Right lobe of liver (tissue), 6 donors: ENCODE data around the gene WDFY4. TPM values are rescaled to one million over a fixed set of nuclear protein-coding genes. Genes with fewer than 3 reads are reported as not detected.

Source experiments
- ATAC-seq, 4 donors: fragments of 200-7000 bp; cut with Tn5 transposase; one replicate each; pipeline ENCODE4 v1.9.1; 2020; ENCODE audit warnings: mild to moderate bottlenecking in 4 of 4, moderate library complexity in 4 of 4
- DNase-seq, 3 donors: peaks; one replicate each; pipeline ENCODE4 v3.0.0-alpha.2; 2020
- H3K27ac ChIP-seq, 3 donors: fragments of 200-600 bp; one replicate each; pipeline ENCODE4 v1.8.0; 2022
- H3K27me3 ChIP-seq, 2 donors: fragments of 200-600 bp; one replicate each; pipeline ENCODE4 v1.8.0; 2022
- H3K36me3 ChIP-seq, 4 donors: fragments of 200-600 bp; sonication (generic) in 1 of 4; one replicate each; pipeline versions ENCODE4 v1.5.1 to v1.8.0; 2017 to 2022; ENCODE audit warnings: control low read depth in 1 of 4
- H3K4me1 ChIP-seq, 4 donors: fragments of 200-600 bp; sonication (generic) in 1 of 4; one replicate each; pipeline versions ENCODE4 v1.5.1 to v1.8.0; 2017 to 2022; ENCODE audit warnings: control low read depth in 1 of 4
- H3K4me3 ChIP-seq, 3 donors: fragments of 200-600 bp; one replicate each; pipeline ENCODE4 v1.8.0; 2022
- H3K9me3 ChIP-seq, 4 donors: fragments of 200-600 bp; sonication (generic) in 1 of 4; one replicate each; pipeline versions ENCODE4 v1.5.1 to v1.8.0; 2017 to 2022; ENCODE audit warnings: control low read depth in 1 of 4
- CTCF ChIP-seq, 4 donors: fragments of 200-600 bp in 3 of 4; fragments of 450-650 bp in 1 of 4; IDR thresholded peaks; one replicate each; pipeline versions ENCODE4 v1.5.1 to v1.8.0; 2016 to 2022; ENCODE audit warnings: antibody characterized with exemption in 4 of 4, mild to moderate bottlenecking in 2 of 4
- POLR2A ChIP-seq: fragments of 450-650 bp; IDR thresholded peaks from one replicate; pipeline ENCODE4 v1.6.1; 2017; ENCODE audit warnings: antibody characterized with exemption, mild to moderate bottlenecking
- WGBS: methylation state at CpG from one replicate; pipeline ENCODE4 v1.1.6; 2018; ENCODE audit warnings: low coverage, low lambda C conversion rate; ENCODE audit not compliant: insufficient coverage; ENCODE audit errors: missing lambda C conversion rate; 5-methylcytosine and 5-hydroxymethylcytosine counted together
- intact Hi-C, 2 donors: fragments of 100-400 bp; cut with DNase I; formaldehyde crosslinking; loops; one replicate each; pipeline versions ENCODE4 v1.11.2 to v1.14.1; 2022
- total RNA-seq, 6 experiments: library from RNA; depleted of rRNA in 2 of 6; stranded (reverse); fragments of >200 nt in 2 of 6; fragmentation: NEBNext Ultra II Directional in 3 of 6; extraction: Animal tissue kit (Norgen Biotek cat#: 25700) in 3 of 6; gene quantifications; one replicate each; pipeline versions ENCODE4 v1.1.0 to v1.2.4, GENCODE V29; 2016 to 2023
- donor health status: DM: no; HTN: yes; CAD: no.
- donor health status: DM: no; HTN: no; CAD: no.
- donor health status: DM: no; HTN: no; CAD: no.
- donor health status: DM: no; HTN: yes; CAD: no.
- donor health status: DM: no; HTN: yes; CAD: no.

Gene WDFY4
- total RNA-seq, 6 experiments from 2014 or later = 1.4 to 4.1 (median 1.9) TPM

- H3K4me1 ChIP-seq = no peaks in the 10 kb centered on the region
Measured at GRCh38 chr10:48786606-48787282, 102.1 kb downstream of the WDFY4 start.

GRCh38 chr10:48788554-48788953 lies 103.9 kb downstream of the WDFY4 start:
- Histone ChIP-seq H3K27me3 (no peaks in the 10 kb centered on the region), H3K27ac (no peak overlapping the region), H3K9me3 (no peaks in the 10 kb centered on the region), H3K4me1 (no peaks in the 10 kb centered on the region), H3K36me3 (no peaks in the 10 kb centered on the region), H3K4me3 (no peak overlapping the region)
- DNase-seq = no peak
- no peak for TF ChIP-seq POLR2A
- TF ChIP-seq CTCF (IDR thresholded peaks at IDR 0.05) = no peak
- no peak for ATAC-seq
- intact Hi-C loops = no loop called here
- WGBS = 50% methylated on average over 1 of the region's 5 CpGs

More at GRCh38 chr10:48786606-48787282, 102.1 kb downstream of the WDFY4 start:
- H3K9me3 ChIP-seq = no peaks in the 10 kb centered on the region
- no peaks in the 10 kb centered on the region for H3K27me3 ChIP-seq
- 58% methylated on average over 4 of the region's 4 CpGs for WGBS
- no peak for TF ChIP-seq CTCF (IDR thresholded peaks at IDR 0.05)
- TF ChIP-seq POLR2A = no peak
- no peaks in the 10 kb centered on the region for H3K36me3 ChIP-seq
- no peak overlapping the region for H3K27ac ChIP-seq
- DNase-seq (no peak), ATAC-seq (no peak)
- H3K4me3 ChIP-seq = no peak overlapping the region
- intact Hi-C loops = no loop called here

- DNase-seq (no peak), ATAC-seq (peak in 2 of 4 donors; percentile 17 to 31)
- intact Hi-C loops = no loop called here
- Histone ChIP-seq H3K4me3 (no peak overlapping the region), H3K9me3 (no peaks in the 10 kb centered on the region), H3K27me3 (no peaks in the 10 kb centered on the region), H3K4me1 (no peaks in the 10 kb centered on the region), H3K27ac (no peak overlapping the region), H3K36me3 (no peaks in the 10 kb centered on the region)
- no peak for TF ChIP-seq POLR2A
- TF ChIP-seq CTCF (IDR thresholded peaks at IDR 0.05) = no peak
- WGBS = 56% methylated on average over 9 of the region's 10 CpGs
Measured at GRCh38 chr10:48789486-48790456, 105.1 kb downstream of the WDFY4 start.

GRCh38 chr10:48790457-48791044 lies 105.9 kb downstream of the WDFY4 start:
- Histone ChIP-seq H3K9me3 (no peaks in the 10 kb centered on the region), H3K27ac (no peak overlapping the region), H3K4me3 (no peak overlapping the region), H3K27me3 (no peaks in the 10 kb centered on the region), H3K4me1 (no peaks in the 10 kb centered on the region), H3K36me3 (no peaks in the 10 kb centered on the region)
- intact Hi-C loops = no loop called here
- no CpG with 5 or more reads among the region's 8 CpGs for WGBS
- ATAC-seq (no peak), DNase-seq (no peak)
- TF ChIP-seq CTCF (IDR thresholded peaks at IDR 0.05) (no peak), POLR2A (no peak)
